Large intestine (tissue), 3 donors: ENCODE data around the gene HLA-G. TPM values are rescaled to one million over a fixed set of nuclear protein-coding genes. Genes with fewer than 3 reads are reported as not detected.

Experiments used
- DNase-seq, 2 donors: peaks; one replicate each; pipeline versions ENCODE4 v3.0.0 to v3.0.0-alpha.2; 2013
- H3K27ac ChIP-seq: one replicate; pipeline ENCODE4 v1.5.1; 2013; ENCODE audit warnings: low read length
- H3K27me3 ChIP-seq: 2 replicates; pipeline ENCODE4 v1.6.1; 2013; ENCODE audit warnings: low read length; ENCODE audit not compliant: control insufficient read depth, insufficient read depth
- H3K36me3 ChIP-seq: 2 replicates; pipeline ENCODE4 v1.6.1; 2013; ENCODE audit warnings: low read length; ENCODE audit not compliant: control insufficient read depth, insufficient read depth
- H3K4me1 ChIP-seq: one replicate; pipeline ENCODE4 v1.6.1; 2013; ENCODE audit warnings: low read length; ENCODE audit not compliant: control insufficient read depth, insufficient read depth
- H3K4me3 ChIP-seq: one replicate; pipeline ENCODE4 v1.5.1; 2013; ENCODE audit warnings: low read length
- H3K9me3 ChIP-seq: one replicate; pipeline ENCODE4 v1.6.1; 2013; ENCODE audit warnings: mild to moderate bottlenecking, low read depth, low read length, moderate library complexity; ENCODE audit not compliant: control insufficient read depth
- WGBS: methylation state at CpG from one replicate; pipeline ENCODE4 v1.1.5; 2013; ENCODE audit warnings: low lambda C conversion rate; ENCODE audit not compliant: insufficient coverage; 5-methylcytosine and 5-hydroxymethylcytosine counted together
- polyA plus RNA-seq: library from polyadenylated mRNA; unstranded; fragments of 120-200 nt; gene quantifications from one replicate; pipeline ENCODE4 v1.2.1, GENCODE V29; 2013

Gene HLA-G
- polyA plus RNA-seq, 1 donor, result 0.06 TPM

- Histone ChIP-seq H3K36me3 (no peaks in the 10 kb centered on the region), H3K27me3 (peaks cover 21% of the 10 kb centered on the region), H3K27ac (no peak overlapping the region), H3K4me3 (no peak overlapping the region), H3K4me1 (no peaks in the 10 kb centered on the region), H3K9me3 (peaks cover 3% of the 10 kb centered on the region)
- no peak for DNase-seq
Measured at GRCh38 chr6:29841030-29841429, 13.4 kb downstream of the HLA-G start.

- Histone ChIP-seq H3K9me3 (peaks cover 8% of the 10 kb centered on the region), H3K27me3 (peaks cover 30% of the 10 kb centered on the region), H3K36me3 (no peaks in the 10 kb centered on the region), H3K27ac (no peak overlapping the region), H3K4me3 (no peak overlapping the region), H3K4me1 (peaks cover 2% of the 10 kb centered on the region)
- no CpG with 5 or more reads among the region's 2 CpGs for WGBS
- DNase-seq, result peak; percentile 59 to 74
Measured at GRCh38 chr6:29845405-29846006, 17.9 kb downstream of the HLA-G start.

- Histone ChIP-seq H3K4me1 (peaks cover 2% of the 10 kb centered on the region), H3K36me3 (no peaks in the 10 kb centered on the region), H3K4me3 (no peak overlapping the region), H3K27ac (no peak overlapping the region), H3K27me3 (peaks cover 43% of the 10 kb centered on the region), H3K9me3 (peaks cover 8% of the 10 kb centered on the region)
- DNase-seq, result peak; percentile 57 to 67
- no CpG with 5 or more reads among the region's 14 CpGs for WGBS
Measured at GRCh38 chr6:29847871-29848630, 20.4 kb downstream of the HLA-G start.

- H3K36me3 ChIP-seq, result no peaks in the 10 kb centered on the region
- DNase-seq, result no peak
- H3K9me3 ChIP-seq, result peaks cover 8% of the 10 kb centered on the region
- peaks cover 47% of the 10 kb centered on the region for H3K27me3 ChIP-seq
- peaks cover 2% of the 10 kb centered on the region for H3K4me1 ChIP-seq
- no peak overlapping the region for H3K4me3 ChIP-seq
- no peak overlapping the region for H3K27ac ChIP-seq
- 33% methylated on average over 1 of the region's 38 CpGs for WGBS
Measured at GRCh38 chr6:29850011-29850553, 22.5 kb downstream of the HLA-G start.

- Histone ChIP-seq H3K4me1 (peaks cover 2% of the 10 kb centered on the region), H3K27ac (no peak overlapping the region), H3K27me3 (peaks cover 47% of the 10 kb centered on the region), H3K36me3 (no peaks in the 10 kb centered on the region), H3K9me3 (peaks cover 4% of the 10 kb centered on the region), H3K4me3 (no peak overlapping the region)
- no CpG with 5 or more reads among the region's 3 CpGs for WGBS
- no peak for DNase-seq
Measured at GRCh38 chr6:29851190-29851589, 23.6 kb downstream of the HLA-G start.

- no CpG with 5 or more reads among the region's 2 CpGs for WGBS
- H3K4me1 ChIP-seq, result peaks cover 2% of the 10 kb centered on the region
- peaks cover 48% of the 10 kb centered on the region for H3K27me3 ChIP-seq
- no peak overlapping the region for H3K4me3 ChIP-seq
- H3K27ac ChIP-seq, result no peak overlapping the region
- peaks cover 4% of the 10 kb centered on the region for H3K9me3 ChIP-seq
- no peak for DNase-seq
- no peaks in the 10 kb centered on the region for H3K36me3 ChIP-seq
Measured at GRCh38 chr6:29853245-29853644, 25.6 kb downstream of the HLA-G start.

GRCh38 chr6:29858006-29858405 is 30.4 kb downstream of the HLA-G start:
- no peak for DNase-seq
- H3K4me1 ChIP-seq, result no peaks in the 10 kb centered on the region
- peaks cover 27% of the 10 kb centered on the region for H3K27me3 ChIP-seq
- H3K27ac ChIP-seq, result no peak overlapping the region
- no CpG with 5 or more reads among the region's 1 CpG for WGBS
- H3K9me3 ChIP-seq, result no peaks in the 10 kb centered on the region
- no peak overlapping the region for H3K4me3 ChIP-seq
- no peaks in the 10 kb centered on the region for H3K36me3 ChIP-seq

GRCh38 chr6:29861521-29862255 is 34.1 kb downstream of the HLA-G start:
- H3K36me3 ChIP-seq, result no peaks in the 10 kb centered on the region
- H3K4me1 ChIP-seq, result no peaks in the 10 kb centered on the region
- WGBS, result no CpG with 5 or more reads among the region's 6 CpGs
- no peaks in the 10 kb centered on the region for H3K9me3 ChIP-seq
- no peak overlapping the region for H3K27ac ChIP-seq
- DNase-seq, result no peak
- peaks cover 46% of the 10 kb centered on the region for H3K27me3 ChIP-seq
- no peak overlapping the region for H3K4me3 ChIP-seq

- DNase-seq, result no peak
- no CpG with 5 or more reads among the region's 24 CpGs for WGBS
- Histone ChIP-seq H3K4me3 (peak overlapping the region; percentile 18), H3K27ac (no peak overlapping the region), H3K4me1 (no peaks in the 10 kb centered on the region), H3K9me3 (no peaks in the 10 kb centered on the region), H3K27me3 (peaks cover 59% of the 10 kb centered on the region), H3K36me3 (no peaks in the 10 kb centered on the region)
Measured at GRCh38 chr6:29864037-29864810, 36.6 kb downstream of the HLA-G start.

GRCh38 chr6:29865631-29866030 is 38.0 kb downstream of the HLA-G start:
- Histone ChIP-seq H3K36me3 (no peaks in the 10 kb centered on the region), H3K4me3 (no peak overlapping the region), H3K9me3 (no peaks in the 10 kb centered on the region), H3K27ac (no peak overlapping the region), H3K4me1 (no peaks in the 10 kb centered on the region), H3K27me3 (peaks cover 54% of the 10 kb centered on the region)
- no peak for DNase-seq
- no CpG with 5 or more reads among the region's 1 CpG for WGBS
